Hepatocyte (in vitro differentiated cells): ENCODE data around the gene LRRC46.

Source experiments
- EZH2phosphoT487 ChIP-seq: fragments of 200-600 bp; sonication (generic); IDR thresholded peaks from one replicate; pipeline ENCODE4 v1.6.1; 2018; ENCODE audit warnings: antibody characterized with exemption, mild to moderate bottlenecking, low read depth, moderate library complexity; ENCODE audit not compliant: unreplicated experiment, severe bottlenecking
- TF ChIP-seq, protein P1 (sequence below): fragments of 200-600 bp; sonication (generic); IDR thresholded peaks from 2 replicates; pipeline ENCODE4 v1.5.1; 2016; ENCODE audit warnings: antibody characterized with exemption, mild to moderate bottlenecking; ENCODE audit not compliant: poor library complexity

DNA sequence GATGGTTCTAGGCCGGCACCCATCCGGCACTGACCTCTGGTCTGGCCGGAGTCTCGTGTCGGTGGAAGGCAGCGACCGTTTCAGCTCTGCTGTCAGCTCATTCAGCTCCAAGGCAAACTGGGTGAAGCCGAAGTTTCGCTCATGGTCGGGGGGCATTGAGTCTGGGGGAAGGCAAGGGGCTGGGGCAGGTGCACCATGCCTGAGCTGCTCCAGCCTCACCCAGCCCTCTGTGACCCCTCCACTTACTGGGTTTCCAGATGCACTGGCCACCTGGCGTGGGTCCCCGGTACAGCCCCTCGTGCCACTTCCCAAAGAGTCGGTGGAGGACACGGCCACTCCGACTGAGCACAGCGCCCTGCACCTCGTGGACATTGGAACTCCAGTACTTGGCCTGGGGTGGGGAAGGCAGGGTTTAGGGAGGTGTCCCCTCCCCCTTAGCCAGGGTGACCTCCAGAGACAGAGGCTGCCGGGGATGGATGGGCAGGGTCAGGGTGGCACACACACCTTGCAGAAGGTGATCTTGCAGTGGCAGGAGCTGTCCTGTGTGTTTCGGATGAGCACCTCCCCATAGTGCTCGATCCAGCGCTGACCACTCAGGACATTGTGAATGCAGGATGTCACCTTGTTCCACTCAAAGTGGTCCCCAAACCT, 22.5 kb upstream of the LRRC46 start:
- TF ChIP-seq, protein P1, sequence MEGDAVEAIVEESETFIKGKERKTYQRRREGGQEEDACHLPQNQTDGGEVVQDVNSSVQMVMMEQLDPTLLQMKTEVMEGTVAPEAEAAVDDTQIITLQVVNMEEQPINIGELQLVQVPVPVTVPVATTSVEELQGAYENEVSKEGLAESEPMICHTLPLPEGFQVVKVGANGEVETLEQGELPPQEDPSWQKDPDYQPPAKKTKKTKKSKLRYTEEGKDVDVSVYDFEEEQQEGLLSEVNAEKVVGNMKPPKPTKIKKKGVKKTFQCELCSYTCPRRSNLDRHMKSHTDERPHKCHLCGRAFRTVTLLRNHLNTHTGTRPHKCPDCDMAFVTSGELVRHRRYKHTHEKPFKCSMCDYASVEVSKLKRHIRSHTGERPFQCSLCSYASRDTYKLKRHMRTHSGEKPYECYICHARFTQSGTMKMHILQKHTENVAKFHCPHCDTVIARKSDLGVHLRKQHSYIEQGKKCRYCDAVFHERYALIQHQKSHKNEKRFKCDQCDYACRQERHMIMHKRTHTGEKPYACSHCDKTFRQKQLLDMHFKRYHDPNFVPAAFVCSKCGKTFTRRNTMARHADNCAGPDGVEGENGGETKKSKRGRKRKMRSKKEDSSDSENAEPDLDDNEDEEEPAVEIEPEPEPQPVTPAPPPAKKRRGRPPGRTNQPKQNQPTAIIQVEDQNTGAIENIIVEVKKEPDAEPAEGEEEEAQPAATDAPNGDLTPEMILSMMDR, result no peak
- TF ChIP-seq EZH2phosphoT487, result no peak
